HepG2 (cell line): ENCODE results near the gene NOVA2. TPM values are rescaled to one million over a fixed set of nuclear protein-coding genes. Genes with fewer than 3 reads are reported as not detected.

Experiments used
- CEBPG ChIP-seq: IDR thresholded peaks from 2 replicates; pipeline ENCODE4 v1.6.1; 2016
- HOMEZ ChIP-seq: IDR thresholded peaks from 2 replicates; pipeline ENCODE4 v1.6.1; 2016; ENCODE audit warnings: low read depth
- KDM2A ChIP-seq: sonication (generic); formaldehyde crosslinking; IDR thresholded peaks from 2 replicates; pipeline ENCODE4 v1.4.0; 2020; ENCODE audit warnings: low read depth, missing genetic modification reagents, borderline replicate concordance
- LBX2 ChIP-seq: sonication (generic); formaldehyde crosslinking; IDR thresholded peaks from 2 replicates; pipeline ENCODE4 v1.5.0; 2020; ENCODE audit warnings: missing genetic modification reagents, mild to moderate bottlenecking, borderline replicate concordance
- MEIS2 ChIP-seq: sonication (generic); formaldehyde crosslinking; IDR thresholded peaks from 2 replicates; pipeline ENCODE4 v1.9.0; 2021; ENCODE audit warnings: mild to moderate bottlenecking, missing genetic modification reagents
- MTF1 ChIP-seq: sonication (generic); formaldehyde crosslinking; IDR thresholded peaks from 2 replicates; pipeline ENCODE4 v1.5.0; 2020; ENCODE audit warnings: missing genetic modification reagents
- MXI1 ChIP-seq: IDR thresholded peaks from 3 replicates; pipeline ENCODE4 v1.6.1; 2012; ENCODE audit warnings: low read depth, low read length, inconsistent platforms, borderline replicate concordance
- PHF21A ChIP-seq: sonication (generic); formaldehyde crosslinking; IDR thresholded peaks from 2 replicates; pipeline ENCODE4 v1.5.0; 2020; ENCODE audit warnings: mild to moderate bottlenecking, missing genetic modification reagents
- SALL1 ChIP-seq: sonication (generic); formaldehyde crosslinking; IDR thresholded peaks from 2 replicates; pipeline ENCODE4 v1.8.0; 2022; ENCODE audit warnings: mild to moderate bottlenecking, missing genetic modification reagents
- SP1 ChIP-seq, 2 experiments: fragments of 450-650 bp in 1 of 2; sonication (generic) in 1 of 2; formaldehyde crosslinking in 1 of 2; IDR thresholded peaks; 2 replicates each; pipeline versions ENCODE4 v1.4.0 to v1.6.1; 2016 to 2020; ENCODE audit warnings: missing genetic modification reagents in 1 of 2
- ZBTB10 ChIP-seq: sonication (generic); formaldehyde crosslinking; IDR thresholded peaks from 2 replicates; pipeline ENCODE4 v1.4.0; 2020; ENCODE audit warnings: missing genetic modification reagents, borderline replicate concordance
- ZBTB25 ChIP-seq: IDR thresholded peaks from 2 replicates; pipeline ENCODE4 v1.6.1; 2018; ENCODE audit warnings: missing genetic modification reagents
- ZBTB38 ChIP-seq: sonication (generic); formaldehyde crosslinking; IDR thresholded peaks from 2 replicates; pipeline ENCODE4 v1.5.1; 2020; ENCODE audit warnings: mild to moderate bottlenecking, missing genetic modification reagents
- ZNF343 ChIP-seq: sonication (generic); formaldehyde crosslinking; IDR thresholded peaks from 2 replicates; pipeline ENCODE4 v1.4.0; 2020; ENCODE audit warnings: mild to moderate bottlenecking, missing genetic modification reagents
- ZNF883 ChIP-seq: sonication (generic); formaldehyde crosslinking; IDR thresholded peaks from 2 replicates; pipeline ENCODE4 v1.5.1; 2020; ENCODE audit warnings: mild to moderate bottlenecking, missing genetic modification reagents; ENCODE audit errors: not compliant biosample characterization
- polyA plus RNA-seq, 8 experiments: library from polyadenylated mRNA; depleted of rRNA in 3 of 8; stranded (reverse) in 7 of 8; unstranded in 1 of 8; fragments of >200 nt; fragmentation: Illumina TruSeq in 4 of 8; extraction: Trizol in 4 of 8; gene quantifications; 2 replicates each; pipeline versions ENCODE4 v1.2.1 to v1.2.3, GENCODE V29; 2011 to 2016; ENCODE audit warnings: low read depth in 4 of 8, missing spikeins in 1 of 8, mixed read lengths in 1 of 8; ENCODE audit not compliant: insufficient read depth in 1 of 8
- total RNA-seq, 5 experiments: library from RNA; depleted of rRNA; stranded (reverse); fragments of >200 nt; fragmentation: Illumina TruSeq; extraction: Trizol; gene quantifications; 2 replicates each; pipeline ENCODE4 v1.2.3, GENCODE V29; 2016; ENCODE audit warnings: low read depth in 1 of 5
- TF ChIP-seq, protein P1 (sequence below): sonication (generic); formaldehyde crosslinking; IDR thresholded peaks from 2 replicates; pipeline ENCODE4 v1.5.0; 2020; ENCODE audit warnings: mild to moderate bottlenecking, missing genetic modification reagents
- TF ChIP-seq, protein P2 (sequence below): sonication (generic); formaldehyde crosslinking; IDR thresholded peaks from 2 replicates; pipeline ENCODE4 v1.8.1; 2022; ENCODE audit warnings: low read depth, mild to moderate bottlenecking, missing genetic modification reagents

NOVA2 gene
- total and polyA plus RNA-seq, 2 of the 13 experiments (the other 11 are each of a cell fraction or from before 2014, with no cell fraction given): not detected

DNA sequence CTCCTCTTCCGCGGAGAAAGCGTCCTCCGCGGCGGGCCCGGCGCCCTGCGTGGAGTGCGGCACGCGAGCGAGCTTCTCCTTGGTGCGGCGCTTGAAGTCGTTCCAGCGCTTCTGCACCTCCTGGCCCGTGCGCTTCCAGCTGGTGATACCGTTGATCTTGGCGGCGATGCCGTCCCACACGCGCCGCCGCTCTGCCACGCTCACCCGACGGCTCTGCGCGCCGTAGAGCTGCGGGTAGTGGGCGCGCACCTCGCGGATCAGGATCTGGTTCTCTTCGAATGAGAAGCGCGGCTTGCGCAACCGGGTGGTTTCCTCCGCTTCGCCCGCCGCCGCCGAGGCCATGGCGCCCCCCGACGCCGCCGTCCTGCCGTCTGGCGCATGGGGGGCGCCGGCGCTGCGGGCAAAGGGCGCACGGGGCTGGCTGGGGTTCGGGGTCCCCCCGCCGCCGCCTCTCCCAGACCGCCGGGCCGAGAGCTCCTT lies 72.2 kb downstream of the NOVA2 start (continued):
- 0 out of 2 replicates have a peak, but pooled peaks have one; percentile 19 for TF ChIP-seq MEIS2 (CRISPR knock-in tag)
- TF ChIP-seq PHF21A (CRISPR knock-in tag): 0 out of 2 replicates have a peak, but pooled peaks have one; percentile 27
- no peak for TF ChIP-seq ZNF343 (CRISPR knock-in tag)
- 0 out of 2 replicates have a peak, but pooled peaks have one; percentile 21 for TF ChIP-seq ZBTB25 (CRISPR knock-in tag)
- peak; percentile 69 for TF ChIP-seq SALL1
- peak; percentile 92 for TF ChIP-seq CEBPG (CRISPR knock-in tag)
- TF ChIP-seq LBX2 (CRISPR knock-in tag): 0 out of 2 replicates have a peak, but pooled peaks have one; percentile 28
- TF ChIP-seq, protein P1, sequence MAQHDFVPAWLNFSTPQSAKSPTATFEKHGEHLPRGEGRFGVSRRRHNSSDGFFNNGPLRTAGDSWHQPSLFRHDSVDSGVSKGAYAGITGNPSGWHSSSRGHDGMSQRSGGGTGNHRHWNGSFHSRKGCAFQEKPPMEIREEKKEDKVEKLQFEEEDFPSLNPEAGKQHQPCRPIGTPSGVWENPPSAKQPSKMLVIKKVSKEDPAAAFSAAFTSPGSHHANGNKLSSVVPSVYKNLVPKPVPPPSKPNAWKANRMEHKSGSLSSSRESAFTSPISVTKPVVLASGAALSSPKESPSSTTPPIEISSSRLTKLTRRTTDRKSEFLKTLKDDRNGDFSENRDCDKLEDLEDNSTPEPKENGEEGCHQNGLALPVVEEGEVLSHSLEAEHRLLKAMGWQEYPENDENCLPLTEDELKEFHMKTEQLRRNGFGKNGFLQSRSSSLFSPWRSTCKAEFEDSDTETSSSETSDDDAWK (CRISPR knock-in tag): no peak
- TF ChIP-seq MTF1 (CRISPR knock-in tag): no peak
- peak; percentile 56; the same call in 1 of the 2 replicates for TF ChIP-seq ZBTB10 (CRISPR knock-in tag)
- TF ChIP-seq SP1 (IDR thresholded peaks at IDR 0.05): no peak
- TF ChIP-seq SP1 (CRISPR knock-in tag; IDR thresholded peaks at IDR 0.05): 0 out of 2 replicates have a peak, but pooled peaks have one; percentile 10
- peak; percentile 92 for TF ChIP-seq ZBTB38 (CRISPR knock-in tag)
- TF ChIP-seq MXI1: no peak
- TF ChIP-seq KDM2A (CRISPR knock-in tag): peak; percentile 40; the same call in 1 of the 2 replicates
- TF ChIP-seq, protein P2, sequence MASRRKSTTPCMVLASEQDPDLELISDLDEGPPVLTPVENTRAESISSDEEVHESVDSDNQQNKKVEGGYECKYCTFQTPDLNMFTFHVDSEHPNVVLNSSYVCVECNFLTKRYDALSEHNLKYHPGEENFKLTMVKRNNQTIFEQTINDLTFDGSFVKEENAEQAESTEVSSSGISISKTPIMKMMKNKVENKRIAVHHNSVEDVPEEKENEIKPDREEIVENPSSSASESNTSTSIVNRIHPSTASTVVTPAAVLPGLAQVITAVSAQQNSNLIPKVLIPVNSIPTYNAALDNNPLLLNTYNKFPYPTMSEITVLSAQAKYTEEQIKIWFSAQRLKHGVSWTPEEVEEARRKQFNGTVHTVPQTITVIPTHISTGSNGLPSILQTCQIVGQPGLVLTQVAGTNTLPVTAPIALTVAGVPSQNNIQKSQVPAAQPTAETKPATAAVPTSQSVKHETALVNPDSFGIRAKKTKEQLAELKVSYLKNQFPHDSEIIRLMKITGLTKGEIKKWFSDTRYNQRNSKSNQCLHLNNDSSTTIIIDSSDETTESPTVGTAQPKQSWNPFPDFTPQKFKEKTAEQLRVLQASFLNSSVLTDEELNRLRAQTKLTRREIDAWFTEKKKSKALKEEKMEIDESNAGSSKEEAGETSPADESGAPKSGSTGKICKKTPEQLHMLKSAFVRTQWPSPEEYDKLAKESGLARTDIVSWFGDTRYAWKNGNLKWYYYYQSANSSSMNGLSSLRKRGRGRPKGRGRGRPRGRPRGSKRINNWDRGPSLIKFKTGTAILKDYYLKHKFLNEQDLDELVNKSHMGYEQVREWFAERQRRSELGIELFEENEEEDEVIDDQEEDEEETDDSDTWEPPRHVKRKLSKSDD: 0 out of 2 replicates have a peak, but pooled peaks have one; percentile 11
- TF ChIP-seq ZNF883: peak; percentile 40
- TF ChIP-seq HOMEZ (CRISPR knock-in tag): no peak
